Measurements from ENCODE around the gene AKAP13.

Gene AKAP13

DNA sequence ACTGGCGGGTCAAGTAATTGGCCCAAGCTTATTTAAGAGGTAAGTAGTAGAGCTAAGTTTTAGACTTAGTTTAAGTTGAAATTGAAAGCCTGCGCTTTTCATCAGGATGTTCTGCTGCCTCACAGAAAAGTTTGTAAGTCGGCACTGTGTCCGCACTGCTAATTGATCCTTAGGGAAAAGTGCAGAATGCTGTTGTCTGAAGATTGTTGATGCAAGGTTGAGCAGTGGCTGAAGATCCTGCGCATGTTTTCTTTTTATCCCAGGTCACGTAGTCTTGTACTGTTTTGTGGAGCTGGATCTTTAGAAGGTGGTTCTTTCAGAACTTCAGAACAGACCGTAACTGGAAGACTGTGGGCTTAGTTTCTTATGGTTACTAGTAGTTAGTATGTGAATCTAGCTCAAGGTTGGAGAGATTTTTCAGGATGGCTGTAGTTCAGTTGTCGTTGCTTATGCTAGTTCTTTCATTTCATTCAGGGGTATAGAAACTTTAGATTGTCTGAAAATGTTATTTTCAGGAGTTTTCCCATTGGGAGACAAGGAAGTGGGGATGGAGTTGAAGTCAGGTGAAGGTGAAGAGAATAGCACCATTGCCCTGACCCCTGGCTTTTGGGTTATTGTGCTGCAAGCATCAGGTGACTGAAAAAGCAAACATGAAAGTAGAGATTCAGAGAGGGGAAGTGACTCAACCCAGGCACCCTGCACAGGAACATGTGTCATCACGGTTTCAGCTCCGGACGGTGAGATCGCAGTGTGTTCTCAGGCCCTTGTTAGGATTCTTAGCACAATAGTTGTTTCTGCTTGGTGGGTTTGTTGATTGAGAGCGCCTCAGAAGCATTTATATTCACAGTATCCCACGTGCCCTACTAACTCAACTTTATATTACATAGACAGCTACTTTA, 32.8 kb downstream of the AKAP13 start:
- TF ChIP-seq, protein P1, sequence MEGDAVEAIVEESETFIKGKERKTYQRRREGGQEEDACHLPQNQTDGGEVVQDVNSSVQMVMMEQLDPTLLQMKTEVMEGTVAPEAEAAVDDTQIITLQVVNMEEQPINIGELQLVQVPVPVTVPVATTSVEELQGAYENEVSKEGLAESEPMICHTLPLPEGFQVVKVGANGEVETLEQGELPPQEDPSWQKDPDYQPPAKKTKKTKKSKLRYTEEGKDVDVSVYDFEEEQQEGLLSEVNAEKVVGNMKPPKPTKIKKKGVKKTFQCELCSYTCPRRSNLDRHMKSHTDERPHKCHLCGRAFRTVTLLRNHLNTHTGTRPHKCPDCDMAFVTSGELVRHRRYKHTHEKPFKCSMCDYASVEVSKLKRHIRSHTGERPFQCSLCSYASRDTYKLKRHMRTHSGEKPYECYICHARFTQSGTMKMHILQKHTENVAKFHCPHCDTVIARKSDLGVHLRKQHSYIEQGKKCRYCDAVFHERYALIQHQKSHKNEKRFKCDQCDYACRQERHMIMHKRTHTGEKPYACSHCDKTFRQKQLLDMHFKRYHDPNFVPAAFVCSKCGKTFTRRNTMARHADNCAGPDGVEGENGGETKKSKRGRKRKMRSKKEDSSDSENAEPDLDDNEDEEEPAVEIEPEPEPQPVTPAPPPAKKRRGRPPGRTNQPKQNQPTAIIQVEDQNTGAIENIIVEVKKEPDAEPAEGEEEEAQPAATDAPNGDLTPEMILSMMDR (IDR thresholded peaks at IDR 0.05), result no peak

DNA sequence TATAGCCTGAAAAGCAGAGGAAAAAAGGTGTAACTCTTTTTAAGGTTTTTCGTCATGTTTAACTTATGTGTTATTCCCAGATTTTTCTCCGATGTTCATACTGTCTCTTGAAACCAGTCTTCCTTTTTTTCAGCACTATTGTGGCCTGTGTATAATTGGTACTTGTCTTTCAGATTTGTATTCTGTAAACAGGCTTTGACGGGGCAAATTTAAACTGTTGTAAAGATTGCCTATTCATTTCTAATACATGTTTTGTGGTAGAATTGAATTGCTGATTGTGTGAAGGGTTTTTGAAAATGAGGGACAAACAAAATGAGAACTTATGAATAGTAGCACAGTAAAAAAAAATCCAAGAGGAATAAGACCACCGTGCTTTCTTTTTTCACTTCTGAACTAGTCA, 33.6 kb downstream of the AKAP13 start:
- TF ChIP-seq, protein P1 (IDR thresholded peaks at IDR 0.05), result no peak

DNA sequence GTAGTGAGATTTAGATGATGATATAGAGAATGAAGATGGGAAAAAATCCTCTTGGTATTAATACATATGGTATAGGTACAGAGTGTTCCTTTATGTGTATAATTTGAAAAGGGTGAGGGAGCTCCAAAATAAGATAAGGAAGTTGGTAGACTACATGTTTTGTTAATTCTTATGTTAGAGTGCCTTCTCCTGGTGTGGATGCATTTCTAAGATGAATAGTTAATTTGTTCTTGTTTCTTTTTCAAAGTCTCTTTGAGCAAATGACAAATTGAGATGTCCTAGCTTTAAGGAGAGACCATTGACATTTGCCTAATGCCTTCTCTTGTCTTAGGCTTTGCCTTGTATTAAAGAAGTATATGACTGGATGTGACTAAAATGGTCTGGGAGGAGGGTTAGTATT, 34.1 kb downstream of the AKAP13 start:
- TF ChIP-seq, protein P1 (IDR thresholded peaks at IDR 0.05), result peak; percentile 48; the same call in 1 of the 2 replicates

DNA sequence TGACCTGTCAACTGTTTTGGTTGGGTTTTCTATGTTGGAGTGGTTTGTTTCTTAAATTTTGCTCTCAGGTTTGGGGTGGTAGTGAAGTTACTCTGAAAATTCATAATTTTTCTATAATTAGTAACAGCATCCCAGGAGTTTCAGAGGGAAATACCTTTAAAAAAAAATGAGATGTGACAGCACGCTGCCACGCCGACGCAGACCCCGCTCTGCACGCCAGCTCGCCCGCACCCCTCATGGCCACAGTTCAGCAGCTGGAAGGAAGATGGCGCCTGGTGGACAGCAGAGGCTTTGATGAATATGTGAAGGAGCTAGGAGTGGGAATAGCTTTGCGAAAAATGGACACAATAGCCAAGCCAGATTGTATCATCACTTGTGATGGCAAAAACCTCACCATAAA, 34.6 kb downstream of the AKAP13 start:
- TF ChIP-seq, protein P1 (IDR thresholded peaks at IDR 0.05), result no peak

DNA sequence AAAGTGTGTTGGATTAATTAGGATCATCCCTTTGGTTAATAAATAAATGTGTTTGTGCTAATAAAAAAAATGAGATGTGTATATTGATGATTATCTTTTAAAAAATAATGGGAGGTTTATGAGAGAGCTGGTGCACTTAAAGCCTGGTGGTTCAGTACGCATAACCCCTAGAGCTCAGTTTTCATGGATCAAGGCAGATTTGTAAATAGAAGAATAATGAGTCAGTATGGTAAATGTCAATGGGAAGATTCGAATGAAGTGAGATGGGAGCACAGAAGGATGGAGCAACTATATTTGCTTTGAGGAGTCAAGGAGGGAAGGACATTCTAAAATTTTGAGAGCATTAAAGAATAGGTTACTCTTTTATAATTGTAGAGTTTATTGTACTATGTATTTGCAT, 35.4 kb downstream of the AKAP13 start:
- TF ChIP-seq, protein P1 (IDR thresholded peaks at IDR 0.05), result no peak

DNA sequence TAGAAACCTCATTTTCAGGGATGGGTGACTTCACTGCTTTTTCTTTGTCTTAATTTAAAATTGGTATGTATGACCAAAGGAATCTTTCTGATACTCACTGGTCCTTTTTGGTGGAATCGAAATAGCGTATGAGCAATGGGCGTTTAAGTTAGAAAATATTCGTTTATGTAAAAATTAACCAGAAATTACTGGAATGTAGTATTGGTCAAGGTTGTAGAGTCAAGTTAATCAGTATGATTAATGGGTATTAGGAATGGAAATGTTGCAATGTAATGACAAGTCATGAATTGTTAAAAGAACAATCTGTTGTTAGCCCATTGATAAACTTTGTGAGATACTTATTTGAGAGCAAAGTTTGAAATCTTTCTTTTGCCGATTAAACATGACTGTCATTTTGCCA, 36.9 kb downstream of the AKAP13 start:
- TF ChIP-seq, protein P1 (IDR thresholded peaks at IDR 0.05), result no peak

DNA sequence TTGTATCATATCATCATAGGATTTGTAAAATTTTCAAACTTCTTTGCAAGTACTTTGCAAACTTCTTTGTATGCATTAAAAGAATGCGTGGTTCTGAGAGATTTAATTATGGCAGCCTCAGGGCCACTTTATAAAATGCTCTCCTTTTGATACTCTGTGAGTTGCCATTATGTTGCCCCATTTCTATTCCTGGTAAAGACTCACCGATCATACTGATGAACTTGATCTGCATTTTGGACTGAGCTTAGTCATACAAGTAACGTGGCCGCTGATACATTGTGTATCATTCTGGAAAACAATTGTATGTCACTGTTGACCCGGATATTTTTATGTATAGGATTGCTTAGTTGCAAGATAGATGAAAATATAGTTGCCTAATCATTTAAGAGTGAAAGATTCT, 38.8 kb downstream of the AKAP13 start:
- TF ChIP-seq, protein P1 (IDR thresholded peaks at IDR 0.05), result no peak
